Measurements from ENCODE around the gene BCL2A1.

GRCh38 chr15:79942741-79943481 is 28.1 kb downstream of the BCL2A1 start:
- no peak for TF ChIP-seq CTCF (conservative IDR thresholded peaks at IDR 0.05)
- no peak for TF ChIP-seq ZFX (IDR thresholded peaks at IDR 0.05)

Measured in C4-2B (cell line).